Subcutaneous adipose tissue (tissue), 4 donors: Measurements from ENCODE around the gene NCOA1. TPM values are rescaled to one million over a fixed set of nuclear protein-coding genes. Genes with fewer than 3 reads are reported as not detected.

Source experiments
- CTCF ChIP-seq: fragments of 450-650 bp; IDR thresholded peaks from one replicate; pipeline ENCODE4 v1.5.1; 2016; ENCODE audit warnings: low read depth, mild to moderate bottlenecking, control low read depth, antibody characterized with exemption, moderate library complexity
- total RNA-seq, 4 donors: library from RNA; depleted of rRNA; stranded (reverse); fragments of >200 nt; gene quantifications; one replicate each; pipeline ENCODE4 v1.1.0, GENCODE V29; 2016

Gene NCOA1
- total RNA-seq, 4 donors from 2014 or later = 48.2 to 84.6 (median 53.1) TPM

DNA sequence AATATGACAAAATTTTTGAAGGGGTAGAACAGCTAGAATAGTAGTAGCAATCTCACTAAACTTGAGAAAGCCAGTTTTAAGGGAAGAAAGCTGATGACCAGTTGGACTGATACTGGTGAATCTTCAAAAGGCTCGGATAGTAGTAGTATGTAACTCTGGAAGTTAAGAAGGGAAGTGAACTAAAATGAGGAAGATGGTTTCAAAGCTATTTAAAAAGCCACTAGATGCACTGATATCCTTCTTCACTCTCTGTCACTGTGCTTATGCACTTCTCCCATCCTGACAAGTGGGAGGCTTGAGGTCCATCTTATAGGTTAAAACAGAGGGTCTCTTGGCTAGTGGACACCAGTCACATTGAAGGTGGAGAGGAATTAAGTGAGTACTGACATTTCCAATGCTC lies 141.1 kb downstream of the NCOA1 start:
- no peak for TF ChIP-seq CTCF

DNA sequence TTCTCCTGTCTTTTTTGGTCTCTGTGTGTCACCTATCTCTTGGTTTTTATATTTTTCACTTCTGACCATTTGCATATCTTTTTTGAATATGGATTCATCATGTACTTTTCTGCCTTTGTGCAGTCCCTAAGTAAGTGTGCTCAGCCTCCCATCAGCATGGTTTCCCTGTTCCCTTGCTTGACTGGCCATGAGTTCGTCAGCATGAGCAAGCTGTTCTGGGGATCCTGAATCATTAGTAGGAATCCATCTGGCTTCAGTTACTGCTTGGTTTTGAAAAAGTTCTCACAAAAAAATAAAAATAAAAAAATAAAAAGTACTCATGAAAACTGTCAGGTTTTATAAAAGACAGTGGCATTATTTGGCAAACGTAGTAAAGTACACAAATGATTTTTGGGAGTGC lies 144.1 kb downstream of the NCOA1 start:
- TF ChIP-seq CTCF = no peak

- no peak for TF ChIP-seq CTCF
Measured at GRCh38 chr2:24638568-24638967, 147.5 kb downstream of the NCOA1 start.

DNA sequence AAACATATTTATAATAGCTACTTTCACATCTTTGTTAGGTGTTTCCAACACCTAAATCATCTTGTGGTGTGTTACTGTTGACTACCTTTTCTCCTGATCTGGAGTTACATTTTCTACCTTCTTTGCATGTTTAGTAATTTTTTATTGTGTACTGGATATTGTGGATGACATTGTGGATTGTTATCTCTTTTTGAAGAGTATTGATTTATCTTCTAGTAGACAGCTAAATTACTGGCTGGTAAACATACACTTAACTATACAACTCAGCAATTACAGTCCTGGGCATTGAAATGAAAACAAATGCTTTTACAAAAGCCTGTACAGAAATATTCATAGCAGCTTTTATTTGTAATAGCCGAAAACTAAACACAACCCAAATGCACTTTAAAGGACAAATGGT lies 151.3 kb downstream of the NCOA1 start:
- no peak for TF ChIP-seq CTCF

- no peak for TF ChIP-seq CTCF
Measured at GRCh38 chr2:24643051-24643450, 152.0 kb downstream of the NCOA1 start.

- no peak for TF ChIP-seq CTCF
Measured at GRCh38 chr2:24644032-24644431, 153.0 kb downstream of the NCOA1 start.

- no peak for TF ChIP-seq CTCF
Measured at GRCh38 chr2:24650997-24651642, 160.1 kb downstream of the NCOA1 start.

DNA sequence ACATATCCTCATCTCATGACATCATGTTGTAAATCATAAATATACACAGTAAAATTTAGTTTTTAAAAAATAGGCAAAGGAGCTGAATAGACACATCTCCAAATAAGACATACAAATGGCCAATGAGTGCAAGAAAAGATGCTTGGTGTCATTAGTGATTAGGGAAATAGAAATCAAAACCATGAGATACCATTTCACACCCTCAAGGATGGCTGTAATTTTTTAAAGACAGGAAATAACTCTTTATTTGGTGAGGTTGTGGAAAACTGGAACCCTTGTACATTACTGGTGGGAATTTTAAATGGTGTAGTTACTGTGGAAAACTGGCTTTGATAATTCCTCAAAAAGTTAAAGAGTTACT lies 160.6 kb downstream of the NCOA1 start:
- TF ChIP-seq CTCF = no peak
